Activated B cell treated with CpG ODN at 0.5 μM for 24 hours (primary cell): ENCODE data around the gene PAPSS1. TPM values are rescaled to one million over a fixed set of nuclear protein-coding genes. Genes with fewer than 3 reads are reported as not detected.
"Not testable (repeated sequence)": the region's sequence is repeated elsewhere in the genome, so short reads cannot be mapped to it uniquely, and the experiment has no call there.

ENCODE experiments used
- ATAC-seq: fragments of 200-7000 bp; cut with Tn5 transposase; one replicate; pipeline ENCODE4 v1.10.0; 2021; ENCODE audit warnings: low read depth, mild to moderate bottlenecking, moderate library complexity
- CTCF ChIA-PET: fragments of 350-600 bp; sonication (Branson Sonifier 250); formaldehyde crosslinking; loops from one replicate; lab custom pipeline; 2021; ENCODE audit warnings: antibody characterized with exemption; lab: Charles Lee
- POLR2A ChIA-PET: fragments of 350-600 bp; sonication (Branson Sonifier 250); formaldehyde crosslinking; loops from one replicate; lab custom pipeline; 2021; ENCODE audit warnings: antibody characterized with exemption; lab: Charles Lee
- DNase-seq: peaks from one replicate; pipeline ENCODE4 v3.0.0; 2022
- H3K27ac Mint-ChIP-seq: one replicate; pipeline ENCODE4 v1.8.0; 2020; ENCODE audit warnings: mixed read lengths
- H3K27me3 Mint-ChIP-seq: one replicate; pipeline ENCODE4 v1.8.0; 2021; ENCODE audit warnings: mixed read lengths
- H3K36me3 Mint-ChIP-seq: one replicate; pipeline ENCODE4 v1.8.0; 2021; ENCODE audit warnings: low read depth, mixed read lengths
- H3K4me1 Mint-ChIP-seq: one replicate; pipeline ENCODE4 v1.8.0; 2021; ENCODE audit warnings: mixed read lengths
- H3K4me3 Mint-ChIP-seq: one replicate; pipeline ENCODE4 v1.8.0; 2020; ENCODE audit warnings: mild to moderate bottlenecking, mixed read lengths
- H3K9me3 Mint-ChIP-seq: one replicate; pipeline ENCODE4 v1.8.0; 2020; ENCODE audit warnings: mixed read lengths
- intact Hi-C: fragments of 100-400 bp; cut with micrococcal nuclease; formaldehyde crosslinking; loops from one replicate; pipeline ENCODE4 v1.15.1; 2024
- total RNA-seq: library from RNA; stranded (reverse); gene quantifications from 2 replicates; pipeline ENCODE4 v1.2.3, GENCODE V29; 2022
- TF ChIP-seq, protein P1 (sequence below): fragments of 200-600 bp; IDR thresholded peaks from one replicate; pipeline ENCODE4 v1.8.0; 2022; ENCODE audit warnings: antibody characterized with exemption, mild to moderate bottlenecking

PAPSS1 gene
- total RNA-seq, 1 donor from 2014 or later: 31.8 TPM

DNA sequence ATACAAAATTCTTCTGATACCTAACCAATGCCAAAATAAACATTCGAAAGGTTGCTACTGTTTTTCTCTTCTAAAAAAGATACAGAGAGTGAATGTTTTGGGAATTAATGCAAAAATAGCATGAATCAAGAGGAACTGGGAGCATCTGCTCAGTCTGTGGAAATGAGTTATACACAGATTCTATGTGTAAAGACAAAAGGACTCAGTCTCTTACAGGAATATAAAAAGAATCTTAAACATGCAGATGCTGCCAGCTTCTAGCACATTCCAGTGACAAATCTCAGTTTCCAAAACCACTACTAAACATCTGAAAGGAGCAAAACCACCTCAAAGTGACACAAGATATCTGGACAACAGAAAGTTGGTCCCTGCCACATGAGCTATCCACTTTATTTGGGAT is 55.0 kb downstream of the PAPSS1 start:
- ChIA-PET POLR2A (interaction anchor here (0.6 kb wide), 1 partner anchor 55 kb away, joined by 3 read pairs; the partner anchor contains the start of gene PAPSS1), CTCF (no interaction called here)
- intact Hi-C loops: no loop called here
- TF ChIP-seq, protein P1, sequence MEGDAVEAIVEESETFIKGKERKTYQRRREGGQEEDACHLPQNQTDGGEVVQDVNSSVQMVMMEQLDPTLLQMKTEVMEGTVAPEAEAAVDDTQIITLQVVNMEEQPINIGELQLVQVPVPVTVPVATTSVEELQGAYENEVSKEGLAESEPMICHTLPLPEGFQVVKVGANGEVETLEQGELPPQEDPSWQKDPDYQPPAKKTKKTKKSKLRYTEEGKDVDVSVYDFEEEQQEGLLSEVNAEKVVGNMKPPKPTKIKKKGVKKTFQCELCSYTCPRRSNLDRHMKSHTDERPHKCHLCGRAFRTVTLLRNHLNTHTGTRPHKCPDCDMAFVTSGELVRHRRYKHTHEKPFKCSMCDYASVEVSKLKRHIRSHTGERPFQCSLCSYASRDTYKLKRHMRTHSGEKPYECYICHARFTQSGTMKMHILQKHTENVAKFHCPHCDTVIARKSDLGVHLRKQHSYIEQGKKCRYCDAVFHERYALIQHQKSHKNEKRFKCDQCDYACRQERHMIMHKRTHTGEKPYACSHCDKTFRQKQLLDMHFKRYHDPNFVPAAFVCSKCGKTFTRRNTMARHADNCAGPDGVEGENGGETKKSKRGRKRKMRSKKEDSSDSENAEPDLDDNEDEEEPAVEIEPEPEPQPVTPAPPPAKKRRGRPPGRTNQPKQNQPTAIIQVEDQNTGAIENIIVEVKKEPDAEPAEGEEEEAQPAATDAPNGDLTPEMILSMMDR: no peak
- no peak overlapping the region for H3K27ac Mint-ChIP-seq
- H3K36me3 Mint-ChIP-seq: peaks cover 22% of the 10 kb centered on the region
- ATAC-seq (no peak), DNase-seq (no peak)
- H3K9me3 Mint-ChIP-seq: no peaks in the 10 kb centered on the region
- H3K4me3 Mint-ChIP-seq: no peak overlapping the region
- H3K4me1 Mint-ChIP-seq: no peaks in the 10 kb centered on the region
- H3K27me3 Mint-ChIP-seq: no peaks in the 10 kb centered on the region

GRCh38 chr4:107658400-107659336 is 61.4 kb downstream of the PAPSS1 start:
- Mint-ChIP-seq H3K36me3 (peaks cover 35% of the 10 kb centered on the region), H3K4me3 (no peak overlapping the region), H3K9me3 (no peaks in the 10 kb centered on the region), H3K27ac (no peak overlapping the region), H3K4me1 (no peaks in the 10 kb centered on the region), H3K27me3 (no peaks in the 10 kb centered on the region)
- CTCF ChIA-PET: no interaction called here
- intact Hi-C loops: no loop called here
- POLR2A ChIA-PET: no interaction called here
- no peak for DNase-seq
- no peak for ATAC-seq
- TF ChIP-seq, protein P1: no peak

GRCh38 chr4:107655289-107655688 is 64.7 kb downstream of the PAPSS1 start:
- ChIA-PET POLR2A (no interaction called here), CTCF (no interaction called here)
- Mint-ChIP-seq H3K27ac (no peak overlapping the region), H3K4me1 (peaks cover 2% of the 10 kb centered on the region), H3K4me3 (no peak overlapping the region), H3K9me3 (peaks cover 3% of the 10 kb centered on the region), H3K36me3 (peaks cover 62% of the 10 kb centered on the region), H3K27me3 (no peaks in the 10 kb centered on the region)
- ATAC-seq (no peak), DNase-seq (no peak)
- intact Hi-C loops: no loop called here
- TF ChIP-seq, protein P1: no peak

GRCh38 chr4:107654694-107655093 is 65.3 kb downstream of the PAPSS1 start:
- Mint-ChIP-seq H3K27me3 (no peaks in the 10 kb centered on the region), H3K36me3 (peaks cover 67% of the 10 kb centered on the region), H3K9me3 (peaks cover 3% of the 10 kb centered on the region), H3K4me3 (no peak overlapping the region), H3K4me1 (peaks cover 2% of the 10 kb centered on the region), H3K27ac (no peak overlapping the region)
- CTCF ChIA-PET: no interaction called here
- DNase-seq: no peak
- no peak for ATAC-seq
- POLR2A ChIA-PET: no interaction called here
- intact Hi-C loops: no loop called here
- TF ChIP-seq, protein P1: no peak

- H3K9me3 Mint-ChIP-seq, CTCF ChIA-PET, intact Hi-C loops, H3K4me1 Mint-ChIP-seq, POLR2A ChIA-PET, H3K27ac Mint-ChIP-seq, H3K4me3 Mint-ChIP-seq, H3K27me3 Mint-ChIP-seq, ATAC-seq, DNase-seq: not testable (repeated sequence)
- H3K36me3 Mint-ChIP-seq: peaks cover 78% of the 10 kb centered on the region
These were observed 68.6 kb downstream of the PAPSS1 start for GRCh38 chr4:107651408-107651807.
